Hypothalamus (tissue), 51 donors: ENCODE data around the gene REXO4.

Experiments used
- DNase-seq, 51 donors: peaks; one replicate each; lab custom pipeline; 2025; lab: John Stamatoyannopoulos, UW

The REXO4 gene

GRCh38 chr9:133417541-133418461 lies at the start of gene REXO4:
TSS of gene REXO4 (minus strand) at chr9:133418010. CDS start at chr9:133417844, 166 bp downstream.
- peak; percentile 49 to 94 (median 76) for DNase-seq

GRCh38 chr9:133467101-133467500 lies 49.3 kb upstream of the REXO4 start:
- DNase-seq: no peak

GRCh38 chr9:133465984-133466383 lies 48.2 kb upstream of the REXO4 start:
- no peak for DNase-seq

GRCh38 chr9:133464638-133465037 lies 46.8 kb upstream of the REXO4 start:
- no peak for DNase-seq

GRCh38 chr9:133463864-133464615 lies 46.2 kb upstream of the REXO4 start:
- DNase-seq: no peak

GRCh38 chr9:133463234-133463863 lies 45.5 kb upstream of the REXO4 start:
- no peak for DNase-seq

- no peak for DNase-seq
These were observed 44.2 kb upstream of the REXO4 start for GRCh38 chr9:133461975-133462374.

GRCh38 chr9:133460405-133461175 lies 42.8 kb upstream of the REXO4 start:
- peak in 39 of 51 donors; percentile 26 to 86 (median 68) for DNase-seq

GRCh38 chr9:133459476-133460404 lies 41.9 kb upstream of the REXO4 start, which contains the start of gene CACFD1:
TSS of gene CACFD1 (plus strand) at chr9:133459978. CDS start at chr9:133460067, 89 bp downstream.
- peak; percentile 87 to 99 (median 96) for DNase-seq

- DNase-seq: no peak
These were observed 41.0 kb upstream of the REXO4 start for GRCh38 chr9:133458643-133459312.

GRCh38 chr9:133457748-133458147 lies 39.9 kb upstream of the REXO4 start:
- no peak for DNase-seq

GRCh38 chr9:133457233-133457632 lies 39.4 kb upstream of the REXO4 start:
- no peak for DNase-seq

GRCh38 chr9:133456409-133456808 lies 38.6 kb upstream of the REXO4 start:
- no peak for DNase-seq

GRCh38 chr9:133455936-133456335 lies 38.1 kb upstream of the REXO4 start:
- DNase-seq: no peak

- no peak for DNase-seq
These were observed 37.3 kb upstream of the REXO4 start for GRCh38 chr9:133454943-133455673.

- no peak for DNase-seq
These were observed 36.5 kb upstream of the REXO4 start for GRCh38 chr9:133454325-133454724.

- DNase-seq: peak in 15 of 51 donors; percentile 12 to 47 (median 31)
These were observed 35.8 kb upstream of the REXO4 start for GRCh38 chr9:133453651-133454050.

GRCh38 chr9:133452562-133452961 lies 34.8 kb upstream of the REXO4 start:
- no peak for DNase-seq
